ENCODE data around the gene DLG2.
A peak's percentile ranks its signal among the peaks of the same experiment; 100 is the strongest.

DLG2 gene

DNA sequence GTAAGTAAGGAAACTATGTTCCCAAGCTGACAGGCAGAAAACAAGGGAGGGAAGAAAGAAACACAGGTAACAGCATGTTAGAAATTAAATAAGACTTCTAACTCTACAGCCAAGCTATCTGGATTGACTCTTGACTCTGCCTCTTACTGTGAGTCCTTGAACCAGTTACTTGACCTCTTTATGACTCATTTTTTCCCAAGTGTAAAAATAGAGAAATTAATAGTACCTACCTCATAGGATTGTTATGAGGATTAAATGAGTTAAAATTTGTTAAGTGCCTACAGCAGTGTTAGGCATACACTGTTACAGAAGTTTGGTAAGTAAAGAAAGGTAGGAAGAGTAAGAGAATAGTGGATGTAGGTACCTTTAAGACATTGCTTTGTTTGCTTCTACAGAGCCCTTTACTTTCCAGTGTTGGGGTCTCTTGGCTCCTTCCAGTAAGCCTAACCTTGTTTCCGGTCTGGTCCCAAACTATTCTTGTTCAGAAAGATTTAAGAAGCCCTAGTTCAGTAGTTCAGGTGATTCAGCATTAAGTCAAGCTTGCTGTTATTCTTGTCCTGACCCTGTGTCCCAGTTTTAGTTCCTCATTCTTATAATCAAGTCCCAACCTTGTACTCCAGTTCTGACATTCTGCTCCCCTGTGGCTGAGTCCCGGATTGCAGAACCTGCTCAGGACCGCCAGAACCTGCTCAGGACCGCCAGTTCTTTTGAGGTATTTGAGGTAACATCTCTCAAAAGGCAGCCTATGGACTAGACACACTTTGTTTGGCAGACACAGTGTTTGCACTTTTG lies 1377.6 kb downstream of the DLG2 start:
- Histone ChIP-seq H3K27ac (ENCODE audit: low read depth, low read length) (no peak overlapping the region), H3K36me3 (ENCODE audit: control insufficient read depth, insufficient read depth, low read length) (no peaks in the 10 kb centered on the region), H3K9ac (ENCODE audit: low read length) (no peak overlapping the region), H3K4me3 (ENCODE audit: low read depth, low read length) (no peak overlapping the region), H3K27me3 (ENCODE audit: control insufficient read depth, insufficient read depth, low read length) (no peaks in the 10 kb centered on the region), H3K9me3 (ENCODE audit: control insufficient read depth, insufficient read depth, low read depth, low read length) (no peaks in the 10 kb centered on the region), H3K4me1 (ENCODE audit: control insufficient read depth, insufficient read depth, low read length) (no peaks in the 10 kb centered on the region)

DNA sequence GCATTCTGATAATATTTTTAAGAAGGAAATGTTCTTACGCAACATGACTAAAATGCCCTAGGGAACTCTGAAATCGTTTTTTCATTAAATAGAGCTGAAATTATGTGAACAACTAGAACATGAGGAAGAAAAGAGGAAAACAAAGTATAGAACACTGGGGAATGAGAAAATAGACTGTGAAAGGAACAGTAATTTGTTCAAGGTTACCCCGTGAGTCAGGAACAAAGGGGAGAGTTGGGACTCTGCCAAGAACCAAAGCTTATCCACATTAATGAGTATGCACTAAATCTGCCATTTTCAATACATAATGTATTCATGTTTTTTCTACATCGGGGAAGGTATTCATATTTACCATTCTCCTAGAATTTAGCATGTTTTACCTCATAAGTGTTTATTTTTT lies 1379.2 kb downstream of the DLG2 start:
- no peaks in the 10 kb centered on the region for H3K36me3 ChIP-seq (ENCODE audit: control insufficient read depth, insufficient read depth, low read length)
- no peaks in the 10 kb centered on the region for H3K4me1 ChIP-seq (ENCODE audit: control insufficient read depth, insufficient read depth, low read length)
- no peaks in the 10 kb centered on the region for H3K27me3 ChIP-seq (ENCODE audit: control insufficient read depth, insufficient read depth, low read length)
- no peaks in the 10 kb centered on the region for H3K9me3 ChIP-seq (ENCODE audit: control insufficient read depth, insufficient read depth, low read depth, low read length)
- H3K27ac ChIP-seq (ENCODE audit: low read depth, low read length) = no peak overlapping the region
- H3K9ac ChIP-seq (ENCODE audit: low read length) = no peak overlapping the region
- H3K4me3 ChIP-seq (ENCODE audit: low read depth, low read length) = no peak overlapping the region

DNA sequence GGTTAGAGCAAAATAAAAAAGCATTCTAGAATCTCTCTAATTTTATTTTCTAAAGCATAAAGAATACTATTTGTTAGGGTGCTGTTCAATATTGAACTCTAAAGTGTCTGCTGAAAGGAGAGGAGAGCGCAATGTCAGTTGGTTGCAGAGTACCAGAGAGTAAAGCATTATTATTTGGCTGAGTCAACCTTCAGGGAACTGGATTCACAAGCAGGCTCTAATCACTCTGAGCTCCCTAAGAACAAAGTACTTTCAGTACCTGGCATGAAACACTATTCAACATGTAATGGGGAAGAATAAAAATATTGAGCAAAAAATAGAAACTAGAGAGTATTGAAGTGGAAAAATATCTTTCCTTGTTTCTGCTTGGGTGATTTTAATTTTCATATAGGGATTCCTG lies 1380.0 kb downstream of the DLG2 start:
- Histone ChIP-seq H3K9me3 (ENCODE audit: control insufficient read depth, insufficient read depth, low read depth, low read length) (no peaks in the 10 kb centered on the region), H3K27me3 (ENCODE audit: control insufficient read depth, insufficient read depth, low read length) (no peaks in the 10 kb centered on the region), H3K27ac (ENCODE audit: low read depth, low read length) (no peak overlapping the region), H3K36me3 (ENCODE audit: control insufficient read depth, insufficient read depth, low read length) (no peaks in the 10 kb centered on the region), H3K9ac (ENCODE audit: low read length) (no peak overlapping the region), H3K4me3 (ENCODE audit: low read depth, low read length) (no peak overlapping the region), H3K4me1 (ENCODE audit: control insufficient read depth, insufficient read depth, low read length) (peaks cover under 1% of the 10 kb centered on the region; the same call in 1 of the 2 replicates)

DNA sequence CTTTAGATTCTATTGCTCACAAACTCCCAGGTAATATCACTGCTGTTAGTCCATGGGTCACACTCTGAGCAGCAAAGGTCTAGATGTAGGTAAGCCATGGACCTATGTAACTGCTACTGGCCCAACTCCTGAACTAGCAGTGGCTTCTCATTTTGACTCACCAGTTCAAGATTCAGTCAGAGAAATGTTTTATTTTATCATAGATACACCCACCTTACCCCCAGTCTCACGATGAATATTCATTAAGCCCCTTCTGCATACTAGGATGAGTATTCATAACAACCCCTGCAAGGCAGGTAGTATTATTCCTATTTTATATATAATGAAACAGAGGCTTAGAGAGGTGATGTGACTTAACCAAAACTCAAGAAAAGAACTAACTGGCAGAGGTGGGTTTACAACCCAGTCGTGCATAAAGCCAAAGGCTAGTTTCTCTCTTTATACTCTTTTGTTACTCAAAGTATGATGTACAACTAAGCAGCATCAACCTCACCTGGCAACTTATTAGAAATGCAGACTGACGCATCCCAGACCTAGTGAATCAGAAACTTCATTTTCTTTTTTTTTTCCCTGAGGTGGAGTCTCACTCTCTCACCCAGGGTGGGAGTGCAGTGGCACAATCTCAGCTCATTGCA lies 1383.4 kb downstream of the DLG2 start:
- Histone ChIP-seq H3K4me1 (ENCODE audit: control insufficient read depth, insufficient read depth, low read length) (peaks cover 16% of the 10 kb centered on the region), H3K27ac (ENCODE audit: low read depth, low read length) (no peak overlapping the region), H3K9ac (ENCODE audit: low read length) (no peak overlapping the region), H3K27me3 (ENCODE audit: control insufficient read depth, insufficient read depth, low read length) (no peaks in the 10 kb centered on the region), H3K36me3 (ENCODE audit: control insufficient read depth, insufficient read depth, low read length) (no peaks in the 10 kb centered on the region), H3K9me3 (ENCODE audit: control insufficient read depth, insufficient read depth, low read depth, low read length) (no peaks in the 10 kb centered on the region), H3K4me3 (ENCODE audit: low read depth, low read length) (no peak overlapping the region)

DNA sequence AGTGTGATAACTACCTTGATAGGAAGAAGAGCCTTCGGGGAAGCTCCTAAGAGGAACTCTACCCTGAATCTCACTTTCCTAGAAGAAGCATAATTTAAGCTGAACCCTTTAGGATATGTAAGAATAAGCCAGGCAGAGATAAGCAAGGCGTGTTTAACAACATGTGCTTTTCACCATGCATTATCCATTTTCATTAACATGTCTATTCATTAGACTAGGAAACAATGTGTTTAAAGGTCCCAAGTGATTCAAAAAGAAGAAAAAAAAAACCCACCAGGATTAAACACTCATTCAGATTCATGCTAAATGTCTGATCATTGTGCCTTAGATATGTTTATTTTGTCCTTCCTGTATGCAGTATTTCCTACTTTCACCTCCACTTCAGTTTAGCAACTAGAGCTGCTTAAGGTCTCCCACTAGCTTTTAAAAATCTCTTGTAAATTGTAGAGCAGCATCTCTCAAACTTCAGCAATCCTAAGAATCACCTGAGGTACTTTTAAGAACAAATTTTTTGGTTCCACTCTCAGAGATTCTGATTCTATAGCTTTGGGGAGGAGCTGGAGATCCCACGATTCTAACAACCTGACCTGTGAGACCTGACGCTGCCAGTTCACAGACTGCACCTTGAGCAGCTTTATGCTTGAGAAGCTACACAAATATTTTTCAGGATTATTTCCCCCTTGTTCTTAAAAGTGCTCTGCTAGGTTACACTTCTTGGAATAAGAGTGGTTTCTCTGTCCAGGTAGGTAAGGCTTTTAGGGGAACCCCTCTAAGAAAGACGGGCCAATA lies 1385.6 kb downstream of the DLG2 start:
- Histone ChIP-seq H3K9me3 (ENCODE audit: control insufficient read depth, insufficient read depth, low read depth, low read length) (no peaks in the 10 kb centered on the region), H3K4me3 (ENCODE audit: low read depth, low read length) (no peak overlapping the region), H3K27ac (ENCODE audit: low read depth, low read length) (peak overlapping the region; percentile 1; the same call in 1 of the 2 replicates), H3K9ac (ENCODE audit: low read length) (no peak overlapping the region), H3K4me1 (ENCODE audit: control insufficient read depth, insufficient read depth, low read length) (peaks cover 16% of the 10 kb centered on the region), H3K36me3 (ENCODE audit: control insufficient read depth, insufficient read depth, low read length) (no peaks in the 10 kb centered on the region), H3K27me3 (ENCODE audit: control insufficient read depth, insufficient read depth, low read length) (no peaks in the 10 kb centered on the region)

DNA sequence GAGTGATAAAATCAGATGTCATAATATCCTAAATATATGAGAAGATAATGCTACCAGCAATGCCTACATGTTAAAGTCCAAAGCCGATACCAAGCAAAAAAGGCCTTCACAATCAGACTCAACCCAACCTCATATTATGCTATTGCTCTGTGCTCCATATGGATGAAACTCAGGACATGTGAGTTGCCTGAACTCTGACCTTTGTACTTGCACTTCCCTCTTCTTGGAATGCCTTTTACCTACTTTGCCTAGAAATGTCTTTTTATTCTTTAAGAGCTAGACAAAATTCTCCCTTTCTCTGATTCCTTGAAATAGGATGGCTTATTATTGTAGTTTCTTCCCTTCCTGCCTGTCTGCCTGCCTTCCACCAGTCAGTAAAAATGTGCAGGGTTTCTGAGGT lies 1386.3 kb downstream of the DLG2 start:
- H3K9me3 ChIP-seq (ENCODE audit: control insufficient read depth, insufficient read depth, low read depth, low read length) = no peaks in the 10 kb centered on the region
- H3K9ac ChIP-seq (ENCODE audit: low read length) = no peak overlapping the region
- peaks cover 16% of the 10 kb centered on the region for H3K4me1 ChIP-seq (ENCODE audit: control insufficient read depth, insufficient read depth, low read length)
- H3K36me3 ChIP-seq (ENCODE audit: control insufficient read depth, insufficient read depth, low read length) = no peaks in the 10 kb centered on the region
- no peak overlapping the region for H3K27ac ChIP-seq (ENCODE audit: low read depth, low read length)
- H3K4me3 ChIP-seq (ENCODE audit: low read depth, low read length) = no peak overlapping the region
- no peaks in the 10 kb centered on the region for H3K27me3 ChIP-seq (ENCODE audit: control insufficient read depth, insufficient read depth, low read length)

DNA sequence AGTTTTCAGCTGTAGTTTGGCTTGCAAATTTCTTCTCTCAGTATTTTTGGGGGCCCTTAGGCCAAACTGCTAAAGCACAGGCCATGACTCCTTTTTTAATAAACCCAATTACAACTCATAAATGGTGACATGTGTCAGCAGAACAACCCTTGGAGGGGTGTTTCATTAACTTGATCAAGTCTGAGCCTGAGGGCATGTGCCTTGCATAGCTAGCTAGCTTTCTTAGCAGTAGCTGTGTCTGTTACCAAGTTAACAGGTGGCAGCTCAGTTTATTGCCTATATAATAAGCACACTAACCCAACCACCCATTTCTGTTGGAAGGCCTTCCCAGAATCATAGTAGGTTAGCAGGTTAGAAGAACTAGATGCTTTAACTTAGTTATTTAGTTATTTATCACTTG lies 1390.7 kb downstream of the DLG2 start:
- H3K36me3 ChIP-seq (ENCODE audit: control insufficient read depth, insufficient read depth, low read length) = no peaks in the 10 kb centered on the region
- peaks cover 17% of the 10 kb centered on the region for H3K4me1 ChIP-seq (ENCODE audit: control insufficient read depth, insufficient read depth, low read length)
- H3K9ac ChIP-seq (ENCODE audit: low read length) = no peak overlapping the region
- H3K27me3 ChIP-seq (ENCODE audit: control insufficient read depth, insufficient read depth, low read length) = no peaks in the 10 kb centered on the region
- no peak overlapping the region for H3K4me3 ChIP-seq (ENCODE audit: low read depth, low read length)
- H3K9me3 ChIP-seq (ENCODE audit: control insufficient read depth, insufficient read depth, low read depth, low read length) = no peaks in the 10 kb centered on the region
- no peak overlapping the region for H3K27ac ChIP-seq (ENCODE audit: low read depth, low read length)

DNA sequence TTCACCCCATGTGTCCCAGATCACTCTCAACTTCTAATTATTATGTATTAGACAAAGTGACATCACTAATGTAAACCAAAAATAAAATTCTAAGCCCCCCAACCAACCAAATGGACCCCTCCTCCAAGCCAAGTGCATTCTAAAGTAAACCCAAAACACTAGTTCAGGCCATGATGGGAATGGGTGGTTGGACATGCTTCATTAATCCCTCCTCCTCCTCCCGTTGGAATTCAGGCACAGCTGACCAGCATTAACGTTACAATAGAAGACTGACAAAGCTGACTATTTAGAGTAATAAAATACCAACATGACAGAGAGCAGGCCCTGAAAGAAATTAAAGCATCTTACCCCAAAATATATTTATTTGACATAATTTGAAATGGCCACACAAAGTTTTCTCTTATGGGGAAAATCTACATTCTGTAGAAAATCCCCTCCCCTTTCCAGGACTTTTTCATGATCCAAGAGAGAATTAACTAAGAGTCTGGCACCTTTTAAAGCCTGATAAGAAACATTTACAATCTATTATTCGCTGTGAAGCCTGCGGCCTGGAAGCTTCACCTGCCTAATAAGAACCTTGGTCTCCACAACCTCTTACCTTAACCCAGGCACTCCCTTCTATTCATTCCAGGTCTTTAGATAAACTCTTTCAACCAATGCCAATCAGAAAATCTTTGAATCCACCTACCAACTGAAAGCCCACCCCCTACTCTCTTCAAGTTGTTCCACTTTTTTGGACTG lies 1392.5 kb downstream of the DLG2 start:
- H3K27ac ChIP-seq (ENCODE audit: low read depth, low read length) = no peak overlapping the region
- no peaks in the 10 kb centered on the region for H3K36me3 ChIP-seq (ENCODE audit: control insufficient read depth, insufficient read depth, low read length)
- no peak overlapping the region for H3K9ac ChIP-seq (ENCODE audit: low read length)
- H3K4me1 ChIP-seq (ENCODE audit: control insufficient read depth, insufficient read depth, low read length) = peaks cover 8% of the 10 kb centered on the region; the same call in 1 of the 2 replicates
- H3K4me3 ChIP-seq (ENCODE audit: low read depth, low read length) = no peak overlapping the region
- no peaks in the 10 kb centered on the region for H3K9me3 ChIP-seq (ENCODE audit: control insufficient read depth, insufficient read depth, low read depth, low read length)
- H3K27me3 ChIP-seq (ENCODE audit: control insufficient read depth, insufficient read depth, low read length) = no peaks in the 10 kb centered on the region

DNA sequence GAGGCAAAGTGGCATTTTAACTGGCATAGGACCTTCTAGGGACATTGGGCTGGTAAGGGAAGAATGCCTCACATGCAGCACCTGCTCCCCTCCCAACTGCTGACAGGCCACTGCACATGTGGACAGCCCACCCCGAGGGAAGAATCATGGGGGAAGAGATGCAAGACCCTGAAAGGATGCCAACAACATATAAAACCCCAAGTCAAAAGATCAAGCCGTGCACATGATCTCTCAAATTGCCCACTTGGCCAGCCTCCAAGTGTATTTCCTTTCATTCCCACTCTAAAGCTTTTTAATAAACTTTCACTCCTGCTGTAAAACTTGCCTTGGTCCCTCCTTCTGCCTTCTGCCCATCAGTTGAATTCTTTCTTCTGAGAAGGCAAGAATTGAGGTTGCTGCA lies 1393.1 kb downstream of the DLG2 start:
- H3K9ac ChIP-seq (ENCODE audit: low read length) = no peak overlapping the region
- H3K27me3 ChIP-seq (ENCODE audit: control insufficient read depth, insufficient read depth, low read length) = no peaks in the 10 kb centered on the region
- no peak overlapping the region for H3K4me3 ChIP-seq (ENCODE audit: low read depth, low read length)
- H3K9me3 ChIP-seq (ENCODE audit: control insufficient read depth, insufficient read depth, low read depth, low read length) = no peaks in the 10 kb centered on the region
- H3K36me3 ChIP-seq (ENCODE audit: control insufficient read depth, insufficient read depth, low read length) = no peaks in the 10 kb centered on the region
- no peak overlapping the region for H3K27ac ChIP-seq (ENCODE audit: low read depth, low read length)
- H3K4me1 ChIP-seq (ENCODE audit: control insufficient read depth, insufficient read depth, low read length) = peaks cover 8% of the 10 kb centered on the region; the same call in 1 of the 2 replicates

DNA sequence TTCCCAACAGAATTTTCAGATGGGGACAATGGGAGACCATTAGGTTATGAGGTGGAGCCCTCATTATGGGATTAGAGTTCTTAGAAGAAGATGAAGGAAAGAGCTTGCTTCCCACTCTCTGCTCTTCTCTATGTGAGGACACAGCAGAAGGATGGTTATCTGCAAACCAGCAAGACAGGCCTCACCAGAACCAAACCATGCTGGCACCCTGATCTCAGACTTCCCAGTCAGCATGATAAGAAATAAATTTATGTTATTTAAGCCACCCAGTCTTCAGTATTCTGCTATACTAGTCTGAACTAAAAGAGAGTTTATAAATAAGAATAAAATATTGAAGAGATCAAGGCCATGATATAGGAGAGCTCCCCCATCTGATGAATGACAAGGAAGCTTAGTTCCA lies 1394.6 kb downstream of the DLG2 start:
- Histone ChIP-seq H3K9me3 (ENCODE audit: control insufficient read depth, insufficient read depth, low read depth, low read length) (no peaks in the 10 kb centered on the region), H3K27me3 (ENCODE audit: control insufficient read depth, insufficient read depth, low read length) (no peaks in the 10 kb centered on the region), H3K4me3 (ENCODE audit: low read depth, low read length) (no peak overlapping the region), H3K27ac (ENCODE audit: low read depth, low read length) (no peak overlapping the region), H3K4me1 (ENCODE audit: control insufficient read depth, insufficient read depth, low read length) (peaks cover 8% of the 10 kb centered on the region; the same call in 1 of the 2 replicates), H3K9ac (ENCODE audit: low read length) (no peak overlapping the region), H3K36me3 (ENCODE audit: control insufficient read depth, insufficient read depth, low read length) (no peaks in the 10 kb centered on the region)

Data from HUES6 (cell line).